KMS-11 (cell line): Measurements from ENCODE around the gene CLEC18C.
"Not testable (repeated sequence)": the region's sequence is repeated elsewhere in the genome, so short reads cannot be mapped to it uniquely, and the experiment has no call there.

Source experiments
- H2AFZ ChIP-seq: fragments of 200-600 bp; sonication (generic); 2 replicates; pipeline ENCODE4 v1.6.1; 2016; ENCODE audit warnings: antibody characterized with exemption, mixed run types, low read depth
- H3K27ac ChIP-seq: fragments of 200-600 bp; sonication (generic); 2 replicates; pipeline ENCODE4 v1.6.1; 2016; ENCODE audit warnings: mild to moderate bottlenecking, mixed run types
- H3K27me3 ChIP-seq: fragments of 200-600 bp; sonication (generic); 2 replicates; pipeline ENCODE4 v1.6.1; 2017; ENCODE audit warnings: mild to moderate bottlenecking, low read depth, mixed run types, moderate library complexity; ENCODE audit not compliant: insufficient read depth
- H3K36me3 ChIP-seq: fragments of 200-600 bp; sonication (generic); 2 replicates; pipeline ENCODE4 v1.6.1; 2017; ENCODE audit warnings: mild to moderate bottlenecking, mixed run types; ENCODE audit not compliant: insufficient read depth
- H3K4me1 ChIP-seq: fragments of 200-600 bp; sonication (generic); 2 replicates; pipeline ENCODE4 v1.6.1; 2016; ENCODE audit warnings: mild to moderate bottlenecking, low read depth, mixed run types; ENCODE audit not compliant: poor library complexity, severe bottlenecking
- H3K4me2 ChIP-seq: fragments of 200-600 bp; sonication (generic); 2 replicates; pipeline ENCODE4 v1.7.0; 2016; ENCODE audit warnings: mild to moderate bottlenecking, mixed run types
- H3K4me3 ChIP-seq: fragments of 200-600 bp; sonication (generic); IDR thresholded peaks from 2 replicates; pipeline ENCODE4 v1.6.1; 2017; ENCODE audit warnings: low read depth, low read length, mixed read lengths; ENCODE audit not compliant: insufficient read depth
- H3K79me2 ChIP-seq: fragments of 200-600 bp; sonication (generic); 2 replicates; pipeline ENCODE4 v1.6.1; 2016; ENCODE audit warnings: low read depth, mixed run types; ENCODE audit not compliant: insufficient read depth
- H3K9ac ChIP-seq: fragments of 200-600 bp; sonication (generic); 2 replicates; pipeline ENCODE4 v1.6.1; 2016; ENCODE audit warnings: mild to moderate bottlenecking, mixed run types
- H4K20me1 ChIP-seq: fragments of 200-600 bp; sonication (generic); 2 replicates; pipeline ENCODE4 v1.6.1; 2016; ENCODE audit warnings: mild to moderate bottlenecking, mixed run types; ENCODE audit not compliant: insufficient read depth

CLEC18C gene

GRCh38 chr16:70173212-70173837, at the start of gene CLEC18C:
Gene CLEC18C, plus strand, starts transcription at chr16:70173787. Its CDS starts 492 bp downstream, at chr16:70174279.
- not testable (repeated sequence) for H3K4me3 ChIP-seq, H3K27ac ChIP-seq, H3K9ac ChIP-seq, H3K27me3 ChIP-seq, H3K36me3 ChIP-seq, H3K4me1 ChIP-seq, H4K20me1 ChIP-seq, H3K79me2 ChIP-seq, H2AFZ ChIP-seq, H3K4me2 ChIP-seq

GRCh38 chr16:70123822-70124221, 49.8 kb upstream of the CLEC18C start:
- not testable (repeated sequence) for H2AFZ ChIP-seq, H3K27ac ChIP-seq, H3K9ac ChIP-seq, H3K27me3 ChIP-seq, H3K4me3 ChIP-seq, H3K79me2 ChIP-seq, H3K4me2 ChIP-seq, H3K4me1 ChIP-seq, H4K20me1 ChIP-seq, H3K36me3 ChIP-seq

- not testable (repeated sequence) for H3K4me3 ChIP-seq, H2AFZ ChIP-seq, H3K4me2 ChIP-seq, H3K4me1 ChIP-seq, H3K27me3 ChIP-seq, H3K36me3 ChIP-seq, H3K9ac ChIP-seq, H3K79me2 ChIP-seq, H4K20me1 ChIP-seq, H3K27ac ChIP-seq
These were observed 47.4 kb upstream of the CLEC18C start for GRCh38 chr16:70126226-70126625.

- not testable (repeated sequence) for H3K36me3 ChIP-seq, H3K4me3 ChIP-seq, H2AFZ ChIP-seq
These were observed 45.9 kb upstream of the CLEC18C start for GRCh38 chr16:70127706-70128105.

GRCh38 chr16:70128844-70129243, 44.7 kb upstream of the CLEC18C start:
- H3K9ac ChIP-seq, H3K27ac ChIP-seq, H3K36me3 ChIP-seq, H3K27me3 ChIP-seq, H4K20me1 ChIP-seq, H3K4me2 ChIP-seq, H3K79me2 ChIP-seq, H3K4me1 ChIP-seq, H3K4me3 ChIP-seq, H2AFZ ChIP-seq: not testable (repeated sequence)

More at GRCh38 chr16:70127706-70128105, 45.9 kb upstream of the CLEC18C start:
- not testable (repeated sequence) for H4K20me1 ChIP-seq, H3K9ac ChIP-seq, H3K79me2 ChIP-seq, H3K4me2 ChIP-seq, H3K4me1 ChIP-seq, H3K27ac ChIP-seq, H3K27me3 ChIP-seq

GRCh38 chr16:70135796-70136195, 37.8 kb upstream of the CLEC18C start:
- H3K36me3 ChIP-seq, H3K9ac ChIP-seq, H3K4me3 ChIP-seq, H3K79me2 ChIP-seq, H3K27me3 ChIP-seq, H2AFZ ChIP-seq, H3K27ac ChIP-seq, H3K4me2 ChIP-seq, H4K20me1 ChIP-seq, H3K4me1 ChIP-seq: not testable (repeated sequence)

GRCh38 chr16:70136595-70136994, 37.0 kb upstream of the CLEC18C start:
- not testable (repeated sequence) for H3K4me1 ChIP-seq, H3K4me3 ChIP-seq, H3K27ac ChIP-seq, H2AFZ ChIP-seq, H3K4me2 ChIP-seq, H3K27me3 ChIP-seq, H3K79me2 ChIP-seq, H4K20me1 ChIP-seq, H3K9ac ChIP-seq, H3K36me3 ChIP-seq

GRCh38 chr16:70142739-70143138, 30.8 kb upstream of the CLEC18C start:
- not testable (repeated sequence) for H3K4me3 ChIP-seq, H3K4me2 ChIP-seq, H3K27ac ChIP-seq, H3K27me3 ChIP-seq, H3K4me1 ChIP-seq, H3K36me3 ChIP-seq, H4K20me1 ChIP-seq, H3K79me2 ChIP-seq, H2AFZ ChIP-seq, H3K9ac ChIP-seq

GRCh38 chr16:70143231-70143895, 30.2 kb upstream of the CLEC18C start:
- H3K36me3 ChIP-seq, H2AFZ ChIP-seq, H3K9ac ChIP-seq, H4K20me1 ChIP-seq, H3K27me3 ChIP-seq, H3K4me2 ChIP-seq, H3K27ac ChIP-seq, H3K4me3 ChIP-seq, H3K79me2 ChIP-seq, H3K4me1 ChIP-seq: not testable (repeated sequence)

- not testable (repeated sequence) for H3K27ac ChIP-seq, H3K36me3 ChIP-seq
These were observed 25.7 kb upstream of the CLEC18C start for GRCh38 chr16:70147853-70148252.

More at GRCh38 chr16:70147853-70148252, 25.7 kb upstream of the CLEC18C start:
- not testable (repeated sequence) for H3K4me2 ChIP-seq, H3K4me3 ChIP-seq, H3K9ac ChIP-seq, H3K4me1 ChIP-seq, H4K20me1 ChIP-seq, H2AFZ ChIP-seq, H3K27me3 ChIP-seq, H3K79me2 ChIP-seq
